Peyer's patch (tissue), 4 donors: ENCODE data around the gene CCDC149.

ENCODE experiments used
- CTCF ChIP-seq, 6 experiments: fragments of 450-650 bp in 4 of 6; fragments of 200-600 bp in 2 of 6; sonication (generic) in 1 of 6; IDR thresholded peaks; one replicate each; pipeline ENCODE4 v1.5.1; 2017 to 2019; ENCODE audit warnings: antibody characterized with exemption in 6 of 6, mild to moderate bottlenecking in 3 of 6, moderate library complexity in 1 of 6
- POLR2A ChIP-seq, 2 donors: fragments of 450-650 bp; IDR thresholded peaks; one replicate each; pipeline ENCODE4 v1.5.1; 2017; ENCODE audit warnings: antibody characterized with exemption in 2 of 2, mild to moderate bottlenecking in 2 of 2, moderate library complexity in 2 of 2

- TF ChIP-seq CTCF (IDR thresholded peaks at IDR 0.05) = no peak
- TF ChIP-seq POLR2A (IDR thresholded peaks at IDR 0.05) = no peak
Measured at GRCh38 chr4:24920008-24920407, 7.2 kb upstream of the CCDC149 start.
